GM12864 (cell line): ENCODE measurements around the gene SIDT1.

Experiments used
- DNase-seq: peaks from one replicate; pipeline ENCODE4 v3.0.0-alpha.2; 2011; ENCODE audit warnings: low read depth
- H3K4me3 ChIP-seq: 2 replicates; pipeline ENCODE4 v1.5.1; 2011; ENCODE audit warnings: mild to moderate bottlenecking, low read depth, low read length, control low read depth
- CTCF ChIP-seq: IDR thresholded peaks from 2 replicates; pipeline ENCODE4 v1.5.1; 2011; ENCODE audit warnings: low read depth, mild to moderate bottlenecking, moderate library complexity, low read length, control low read depth, inconsistent platforms; ENCODE audit errors: missing control alignments

SIDT1 gene

GRCh38 chr3:113615976-113616375, 83.6 kb downstream of the SIDT1 start:
- TF ChIP-seq CTCF, result no peak

GRCh38 chr3:113617726-113618125, 85.4 kb downstream of the SIDT1 start:
- TF ChIP-seq CTCF, result no peak
- no peak for DNase-seq
- no peak overlapping the region for H3K4me3 ChIP-seq

More at GRCh38 chr3:113615976-113616375, 83.6 kb downstream of the SIDT1 start:
- no peak for DNase-seq
- H3K4me3 ChIP-seq, result no peak overlapping the region

GRCh38 chr3:113620091-113620490, 87.7 kb downstream of the SIDT1 start:
- TF ChIP-seq CTCF, result no peak
- DNase-seq, result no peak
- H3K4me3 ChIP-seq, result no peak overlapping the region

- TF ChIP-seq CTCF, result no peak
- DNase-seq, result no peak
- no peak overlapping the region for H3K4me3 ChIP-seq
Measured at GRCh38 chr3:113623324-113623723, 91.0 kb downstream of the SIDT1 start.

GRCh38 chr3:113623811-113624210, 91.5 kb downstream of the SIDT1 start:
- H3K4me3 ChIP-seq, result no peak overlapping the region
- DNase-seq, result no peak
- TF ChIP-seq CTCF, result no peak

- H3K4me3 ChIP-seq, result no peak overlapping the region
- DNase-seq, result no peak
Measured at GRCh38 chr3:113625834-113626233, 93.5 kb downstream of the SIDT1 start.

More at GRCh38 chr3:113625834-113626233, 93.5 kb downstream of the SIDT1 start:
- TF ChIP-seq CTCF, result no peak
